A549 (cell line): ENCODE data around the gene ELN. TPM values are rescaled to one million over a fixed set of nuclear protein-coding genes. Genes with fewer than 3 reads are reported as not detected.

Source experiments
- ATAC-seq, 2 experiments: fragments of 200-7000 bp in 1 of 2; fragments of >200 bp in 1 of 2; cut with Nextera tagmentation in 1 of 2; cut with Tn5 transposase in 1 of 2; 3 replicates each; pipeline versions ENCODE4 v1.8.0 to v1.9.1; 2018 to 2020; ENCODE audit warnings: mild to moderate bottlenecking in 1 of 2, moderate library complexity in 1 of 2
- CTCF ChIA-PET: fragments of 300-600 bp; sonication (Branson Sonifier 250); formaldehyde crosslinking; extraction: SDS; loops from one replicate; lab custom pipeline; 2021; ENCODE audit warnings: antibody characterized with exemption, inconsistent platforms; lab: Yijun Ruan, JAX
- POLR2A ChIA-PET: fragments of 350-600 bp; formaldehyde crosslinking; extraction: SDS; loops from one replicate; lab custom pipeline; 2021; ENCODE audit warnings: antibody characterized with exemption, inconsistent platforms; lab: Yijun Ruan, JAX
- DNase-seq, 2 experiments: peaks; one replicate each; pipeline versions ENCODE4 v3.0.0 to v3.0.0-alpha.2; 2011 to 2016; ENCODE audit warnings: low read depth in 1 of 2, low spot score in 1 of 2
- FAIRE-seq: peaks from 2 replicates; lab custom pipeline; 2011; peaks lifted over from hg19 to GRCh38; lab: Jason Lieb, UNC
- H3K27ac ChIP-seq, 2 experiments: fragments of >200 bp; sonication (Bioruptor Twin); formaldehyde crosslinking; 3 replicates each; pipeline ENCODE4 v1.5.1; 2016 to 2017
- H3K4me1 ChIP-seq: fragments of >200 bp; sonication (Bioruptor Twin); formaldehyde crosslinking; 3 replicates; pipeline ENCODE4 v1.6.1; 2016
- H3K4me2 ChIP-seq: fragments of >200 bp; sonication (Bioruptor Twin); formaldehyde crosslinking; 3 replicates; pipeline ENCODE4 v1.6.1; 2016
- H3K4me3 ChIP-seq: fragments of >200 bp; sonication (Bioruptor Twin); formaldehyde crosslinking; 3 replicates; pipeline ENCODE4 v1.5.1; 2016
- H3K9me3 ChIP-seq: fragments of >200 bp; sonication (Bioruptor Twin); formaldehyde crosslinking; 3 replicates; pipeline ENCODE4 v1.6.1; 2016
- CEBPB ChIP-seq, 2 experiments: fragments of >200 bp in 1 of 2; sonication (Bioruptor Twin) in 1 of 2; formaldehyde crosslinking in 1 of 2; IDR thresholded peaks; 2 replicates each; pipeline ENCODE4 v1.6.1; 2012 to 2016
- EHF ChIP-seq: fragments of 250-450 bp; sonication (Bioruptor Pico); IDR thresholded peaks from 2 replicates; pipeline ENCODE4 v1.5.0; 2020; ENCODE audit warnings: mild to moderate bottlenecking
- EHMT2 ChIP-seq: fragments of 200-600 bp; sonication (generic); IDR thresholded peaks from 2 replicates; pipeline ENCODE4 v1.6.1; 2016; ENCODE audit warnings: antibody characterized with exemption, low read depth, mild to moderate bottlenecking, moderate library complexity
- ELK1 ChIP-seq: fragments of 150-350 bp; IDR thresholded peaks from 2 replicates; pipeline ENCODE4 v1.6.1; 2014; ENCODE audit warnings: low read depth, mild to moderate bottlenecking, low read length
- EP300 ChIP-seq, 2 experiments: fragments of >200 bp; sonication (Bioruptor Twin); formaldehyde crosslinking; IDR thresholded peaks; 2 replicates in 1 of 2; 3 replicates in 1 of 2; pipeline ENCODE4 v1.6.1; 2016 to 2017
- FOSL2 ChIP-seq, 2 experiments: fragments of 450-650 bp in 1 of 2; fragments of >200 bp in 1 of 2; sonication (Bioruptor Twin) in 1 of 2; formaldehyde crosslinking; IDR thresholded peaks; 2 replicates each; pipeline versions ENCODE4 v1.5.0 to v1.6.1; 2016 to 2020; ENCODE audit warnings: mild to moderate bottlenecking in 1 of 2, moderate library complexity in 1 of 2
- FOXS1 ChIP-seq: fragments of 250-450 bp; sonication (Bioruptor Pico); IDR thresholded peaks from 2 replicates; pipeline ENCODE4 v1.5.0; 2020; ENCODE audit warnings: mild to moderate bottlenecking, moderate library complexity
- HDAC2 ChIP-seq: fragments of 200-600 bp; sonication (generic); IDR thresholded peaks from 2 replicates; pipeline ENCODE4 v1.6.1; 2016
- HOXA7 ChIP-seq: fragments of 250-450 bp; sonication (Bioruptor Pico); IDR thresholded peaks from 2 replicates; pipeline ENCODE4 v1.5.0; 2020; ENCODE audit warnings: mild to moderate bottlenecking, moderate library complexity
- KDM5A ChIP-seq: fragments of 200-600 bp; sonication (generic); IDR thresholded peaks from 2 replicates; pipeline ENCODE4 v1.6.1; 2016; ENCODE audit warnings: antibody characterized with exemption, mild to moderate bottlenecking
- MYC ChIP-seq: IDR thresholded peaks from 2 replicates; pipeline ENCODE4 v1.6.1; 2012; ENCODE audit warnings: mild to moderate bottlenecking, inconsistent platforms, low read length, improper control_type of control experiment, borderline replicate concordance
- NFE2L2 ChIP-seq: fragments of 150-350 bp; conservative IDR thresholded peaks from 2 replicates; pipeline ENCODE4 v1.6.1; 2014; ENCODE audit warnings: low read length
- NR3C1 ChIP-seq: fragments of >200 bp; sonication (Bioruptor Twin); formaldehyde crosslinking; IDR thresholded peaks from 3 replicates; pipeline ENCODE4 v1.6.1; 2017
- RFX5 ChIP-seq: fragments of 450-650 bp; IDR thresholded peaks from 2 replicates; pipeline ENCODE4 v1.7.1; 2014; ENCODE audit warnings: antibody characterized with exemption, mild to moderate bottlenecking, moderate library complexity
- SMC3 ChIP-seq: fragments of >200 bp; sonication (Bioruptor Twin); formaldehyde crosslinking; IDR thresholded peaks from 3 replicates; pipeline ENCODE4 v1.6.1; 2018; ENCODE audit warnings: inconsistent platforms
- TFCP2L1 ChIP-seq: fragments of 250-450 bp; sonication (Bioruptor Pico); IDR thresholded peaks from 2 replicates; pipeline ENCODE4 v1.5.0; 2021; ENCODE audit warnings: mild to moderate bottlenecking
- USF2 ChIP-seq: fragments of 450-650 bp; IDR thresholded peaks from 2 replicates; pipeline ENCODE4 v1.6.1; 2014; ENCODE audit warnings: antibody characterized with exemption
- ZC3H11A ChIP-seq: fragments of 450-650 bp; IDR thresholded peaks from 2 replicates; pipeline ENCODE4 v1.6.1; 2014; ENCODE audit warnings: antibody characterized with exemption, mild to moderate bottlenecking
- ZSCAN20 ChIP-seq: fragments of 250-450 bp; sonication (Bioruptor Pico); IDR thresholded peaks from 2 replicates; pipeline ENCODE4 v1.8.0; 2022; ENCODE audit warnings: mild to moderate bottlenecking, moderate library complexity
- WGBS: methylation state at CpG from one replicate; pipeline ENCODE4 v1.1.6; 2017; ENCODE audit errors: missing lambda C conversion rate; 5-methylcytosine and 5-hydroxymethylcytosine counted together
- polyA plus RNA-seq, 4 experiments: library from polyadenylated mRNA; depleted of rRNA in 3 of 4; stranded (reverse); fragments of >200 nt; fragmentation: RNase III in 1 of 4; extraction: RNeasy Plus Mini Kit Qiagen cat#74134 plus additional on column Dnase treatment in 1 of 4; gene quantifications; 2 replicates in 3 of 4; 3 replicates in 1 of 4; pipeline ENCODE4 v1.2.3, GENCODE V29; 2011 to 2017
- TF ChIP-seq, protein P1 (sequence below): fragments of 250-450 bp; sonication (Bioruptor Pico); IDR thresholded peaks from 2 replicates; pipeline ENCODE4 v1.5.0; 2021; ENCODE audit warnings: mild to moderate bottlenecking, moderate library complexity, borderline replicate concordance

ELN gene
- polyA plus RNA-seq, 2 of the 4 experiments (the other 2 are of a cell fraction) = 0.09 to 0.16 TPM

- Histone ChIP-seq H3K27ac (no peak overlapping the region), H3K9me3 (no peaks in the 10 kb centered on the region), H3K4me3 (no peak overlapping the region), H3K4me1 (peaks cover 10% of the 10 kb centered on the region), H3K4me2 (no peak overlapping the region)
- TF ChIP-seq EHF (CRISPR knock-in tag) (no peak), HDAC2 (no peak), FOSL2 (IDR thresholded peaks at IDR 0.05) (no peak), FOSL2 (CRISPR knock-in tag; IDR thresholded peaks at IDR 0.05) (no peak), EHMT2 (no peak), HOXA7 (CRISPR knock-in tag) (no peak), ZC3H11A (no peak), MYC (no peak)
- TF ChIP-seq, protein P1, sequence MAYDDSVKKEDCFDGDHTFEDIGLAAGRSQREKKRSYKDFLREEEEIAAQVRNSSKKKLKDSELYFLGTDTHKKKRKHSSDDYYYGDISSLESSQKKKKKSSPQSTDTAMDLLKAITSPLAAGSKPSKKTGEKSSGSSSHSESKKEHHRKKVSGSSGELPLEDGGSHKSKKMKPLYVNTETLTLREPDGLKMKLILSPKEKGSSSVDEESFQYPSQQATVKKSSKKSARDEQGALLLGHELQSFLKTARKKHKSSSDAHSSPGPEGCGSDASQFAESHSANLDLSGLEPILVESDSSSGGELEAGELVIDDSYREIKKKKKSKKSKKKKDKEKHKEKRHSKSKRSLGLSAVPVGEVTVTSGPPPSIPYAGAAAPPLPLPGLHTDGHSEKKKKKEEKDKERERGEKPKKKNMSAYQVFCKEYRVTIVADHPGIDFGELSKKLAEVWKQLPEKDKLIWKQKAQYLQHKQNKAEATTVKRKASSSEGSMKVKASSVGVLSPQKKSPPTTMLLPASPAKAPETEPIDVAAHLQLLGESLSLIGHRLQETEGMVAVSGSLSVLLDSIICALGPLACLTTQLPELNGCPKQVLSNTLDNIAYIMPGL (CRISPR knock-in tag) = no peak
- 79% methylated on average over 3 of the region's 3 CpGs for WGBS
- FAIRE-seq (no peak), DNase-seq (no peak), ATAC-seq (no peak)
- ChIA-PET CTCF (interaction anchor here (1.0 to 5.5 kb wide), 9 partner anchors 13 to 335 kb away, joined by 3 to 45 read pairs (median 5); no protein-coding TSS in a partner anchor), POLR2A (no interaction called here)
Measured at GRCh38 chr7:74066626-74067025, 38.7 kb downstream of the ELN start.

- TF ChIP-seq KDM5A = no peak
- CTCF ChIA-PET = interaction anchor here (0.6 to 5.5 kb wide), 55 partner anchors 8 to 344 kb away, joined by 3 to 45 read pairs (median 5); partner anchors contain the start of genes EIF4H, LAT2 and LIMK1
- POLR2A ChIA-PET = no interaction called here
- no peaks in the 10 kb centered on the region for H3K4me1 ChIP-seq
- FAIRE-seq (no peak), DNase-seq (no peak), ATAC-seq (no peak)
- H3K4me2 ChIP-seq = no peak overlapping the region
- 77% methylated on average over 20 of the region's 20 CpGs for WGBS
- H3K27ac ChIP-seq = no peak overlapping the region
- H3K9me3 ChIP-seq = no peaks in the 10 kb centered on the region
- no peak overlapping the region for H3K4me3 ChIP-seq
Measured at GRCh38 chr7:74068378-74069085, 40.6 kb downstream of the ELN start.

GRCh38 chr7:74069086-74069541 lies 41.1 kb downstream of the ELN start:
- WGBS = 86% methylated on average over 16 of the region's 16 CpGs
- Histone ChIP-seq H3K4me1 (no peaks in the 10 kb centered on the region), H3K27ac (no peak overlapping the region), H3K9me3 (no peaks in the 10 kb centered on the region), H3K4me2 (no peak overlapping the region), H3K4me3 (no peak overlapping the region)
- DNase-seq = no peak
- no peak for TF ChIP-seq NR3C1
- no peak for TF ChIP-seq ELK1
- no peak for TF ChIP-seq FOXS1 (CRISPR knock-in tag)
- TF ChIP-seq RFX5 = no peak
- TF ChIP-seq USF2 = no peak
- TF ChIP-seq MYC = no peak
- no peak for TF ChIP-seq EP300 (IDR thresholded peaks at IDR 0.05)
- TF ChIP-seq, protein P1 (CRISPR knock-in tag) = no peak
- TF ChIP-seq TFCP2L1 (CRISPR knock-in tag) = no peak
- TF ChIP-seq SMC3 = no peak
- TF ChIP-seq ZSCAN20 (CRISPR knock-in tag) = no peak
- no peak for TF ChIP-seq CEBPB (IDR thresholded peaks at IDR 0.05)
- TF ChIP-seq NFE2L2 = no peak
- POLR2A ChIA-PET = no interaction called here
- FAIRE-seq = no peak
- no peak for ATAC-seq
- CTCF ChIA-PET = interaction anchor here (0.8 to 5.5 kb wide), 35 partner anchors 8 to 336 kb away, joined by 3 to 45 read pairs (median 5); partner anchors contain the start of genes EIF4H and LAT2
